Activated naive CD8-positive, alpha-beta T cell treated with anti-CD3 and anti-CD28 coated beads, Interleukin-2, amount 50 U/mL, for 16 hours (primary cell): Measurements from ENCODE around the gene PYGM.

Experiments
- DNase-seq: peaks from one replicate; pipeline ENCODE4 v3.0.0-alpha.2; 2020; ENCODE audit warnings: low read depth, low spot score

PYGM gene

DNA sequence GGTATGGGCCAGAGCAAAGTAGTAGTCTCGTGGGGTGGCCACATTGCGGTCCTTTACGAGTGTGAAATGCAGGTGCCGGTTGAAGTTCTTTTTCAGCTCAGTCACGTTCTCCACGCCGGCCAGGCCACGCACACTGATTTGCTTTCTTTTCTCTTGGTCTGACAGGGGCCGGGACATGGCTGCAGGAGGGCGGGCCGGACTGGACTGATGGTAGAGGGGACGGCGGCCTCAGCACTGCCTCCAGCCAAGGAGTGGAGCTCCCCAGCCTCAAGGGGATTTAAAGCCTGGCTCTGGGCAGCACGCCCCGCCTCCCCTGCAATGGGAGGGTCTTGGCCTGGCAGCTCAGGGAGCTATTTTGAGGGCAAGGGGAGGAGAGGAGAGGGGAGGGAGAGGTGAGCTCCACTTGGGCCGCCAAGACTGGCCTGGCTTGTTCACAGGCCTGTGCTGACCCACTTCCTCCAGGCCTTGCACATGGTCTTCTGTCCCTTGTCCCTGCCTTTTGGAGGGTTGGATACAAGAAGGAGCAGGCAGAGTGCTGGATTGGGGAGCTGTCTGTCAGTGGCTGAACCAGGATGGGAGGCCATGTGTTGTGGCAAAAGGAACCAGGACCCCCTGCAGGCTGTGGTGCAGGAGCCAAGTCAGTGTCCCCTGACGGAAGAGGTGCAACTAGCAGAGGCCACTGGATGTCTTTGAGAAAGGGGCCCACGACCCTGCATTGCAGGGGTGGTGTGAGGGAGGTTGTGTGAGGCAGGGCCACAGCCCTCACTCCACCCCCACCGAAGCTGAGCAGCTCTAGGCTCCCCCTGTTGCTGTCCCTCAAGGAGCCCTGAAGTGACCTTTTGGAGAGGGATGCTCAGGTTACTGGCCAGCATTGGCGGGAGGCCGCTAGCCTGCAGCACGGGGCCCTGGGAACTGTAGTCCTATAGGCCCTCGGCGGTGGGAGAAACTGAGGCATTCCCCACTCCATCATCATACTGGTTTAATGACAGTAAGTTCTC, at the start of gene PYGM:
Gene PYGM, minus strand, starts transcription at position 253 of the 998 bp plus-strand sequence. Its CDS starts 76 bp downstream, at position 177.
- DNase-seq, result no peak

DNA sequence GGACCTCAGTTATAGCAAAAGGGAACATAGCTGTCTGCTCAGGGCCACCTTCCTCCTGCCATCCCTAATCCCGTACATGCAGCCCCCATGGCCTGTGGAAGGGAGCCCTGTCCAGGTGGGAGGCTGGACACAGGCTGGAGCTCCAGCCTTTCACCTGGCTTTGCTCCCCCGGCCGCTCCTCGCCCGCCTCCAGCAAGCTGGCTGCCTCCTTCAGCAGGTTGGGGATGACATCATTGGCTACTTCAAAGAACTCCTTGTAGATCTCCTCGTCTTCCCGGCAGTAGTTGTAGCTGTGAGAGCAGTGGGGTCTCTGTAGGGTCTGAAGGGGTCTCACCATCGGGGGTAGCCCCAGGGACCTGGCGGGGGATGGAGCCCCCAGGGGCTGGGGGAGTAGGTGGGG, 45.7 kb upstream of the PYGM start:
- DNase-seq, result no peak

DNA sequence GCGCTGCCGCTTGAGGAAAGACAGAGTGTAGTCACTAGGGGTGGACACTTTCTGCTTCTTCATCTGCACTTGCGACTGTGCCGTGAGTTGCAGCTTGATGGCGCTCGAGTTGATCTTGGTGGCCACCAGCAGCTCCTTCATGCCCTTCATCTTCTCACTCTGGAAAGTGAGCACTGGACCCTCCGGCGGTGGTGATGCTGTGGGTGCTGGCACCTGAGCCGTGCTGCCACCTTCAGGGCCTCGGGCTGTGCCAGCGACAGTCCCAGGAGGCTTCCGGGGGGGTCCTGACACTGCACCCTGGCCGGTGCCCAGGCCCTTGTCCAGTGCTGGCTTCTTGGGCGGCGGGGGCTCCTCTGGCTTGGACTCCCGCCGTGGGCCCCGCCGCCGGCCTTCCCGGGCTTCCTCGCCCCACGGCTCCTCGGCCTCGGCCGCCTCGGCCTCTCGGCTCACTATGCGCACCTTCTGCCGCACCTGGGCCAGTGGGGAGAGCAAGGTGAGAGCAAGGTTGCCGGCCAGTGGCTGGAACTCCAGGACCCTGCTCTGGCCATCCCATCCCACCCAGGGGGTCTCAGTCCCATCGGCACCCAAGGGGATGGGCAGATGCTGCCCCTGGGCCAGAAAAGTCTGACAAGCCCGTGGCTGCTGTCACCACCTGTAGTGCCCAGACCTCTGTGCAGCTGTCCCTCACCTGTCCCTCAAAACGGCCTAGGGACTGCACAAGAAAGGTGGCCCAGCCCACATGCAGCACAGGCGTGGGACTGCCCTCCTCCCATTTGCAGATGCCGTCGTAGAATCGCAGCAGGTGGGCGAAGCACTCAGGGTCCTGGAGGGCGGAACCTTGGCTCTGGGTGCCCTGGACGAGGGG, 44.8 kb upstream of the PYGM start:
- no peak for DNase-seq

DNA sequence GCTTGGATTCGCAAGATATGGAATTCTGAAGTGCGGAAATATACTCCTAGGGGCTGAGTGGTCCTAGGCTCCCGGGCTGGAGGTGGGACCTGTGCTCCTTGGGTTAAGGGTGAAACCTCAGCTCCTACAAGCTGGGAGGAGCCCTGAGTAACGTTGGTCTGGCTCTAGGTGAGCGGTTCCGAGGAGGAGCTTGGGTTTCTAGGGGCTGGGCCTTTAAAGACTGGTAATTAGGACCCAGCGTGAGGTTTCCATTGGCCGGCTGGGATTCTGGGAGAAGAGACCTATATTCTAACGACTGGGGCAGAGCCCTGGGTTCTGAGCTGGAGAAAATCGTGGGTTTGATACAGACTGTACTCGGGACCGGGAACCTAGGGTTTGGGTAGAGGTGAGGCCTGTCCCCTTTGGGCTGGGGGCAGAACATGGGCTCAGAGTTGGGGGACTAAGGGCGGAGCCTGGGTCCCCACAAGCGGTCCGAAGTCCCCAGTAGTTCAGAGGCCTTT, 44.1 kb upstream of the PYGM start:
- DNase-seq, result no peak

DNA sequence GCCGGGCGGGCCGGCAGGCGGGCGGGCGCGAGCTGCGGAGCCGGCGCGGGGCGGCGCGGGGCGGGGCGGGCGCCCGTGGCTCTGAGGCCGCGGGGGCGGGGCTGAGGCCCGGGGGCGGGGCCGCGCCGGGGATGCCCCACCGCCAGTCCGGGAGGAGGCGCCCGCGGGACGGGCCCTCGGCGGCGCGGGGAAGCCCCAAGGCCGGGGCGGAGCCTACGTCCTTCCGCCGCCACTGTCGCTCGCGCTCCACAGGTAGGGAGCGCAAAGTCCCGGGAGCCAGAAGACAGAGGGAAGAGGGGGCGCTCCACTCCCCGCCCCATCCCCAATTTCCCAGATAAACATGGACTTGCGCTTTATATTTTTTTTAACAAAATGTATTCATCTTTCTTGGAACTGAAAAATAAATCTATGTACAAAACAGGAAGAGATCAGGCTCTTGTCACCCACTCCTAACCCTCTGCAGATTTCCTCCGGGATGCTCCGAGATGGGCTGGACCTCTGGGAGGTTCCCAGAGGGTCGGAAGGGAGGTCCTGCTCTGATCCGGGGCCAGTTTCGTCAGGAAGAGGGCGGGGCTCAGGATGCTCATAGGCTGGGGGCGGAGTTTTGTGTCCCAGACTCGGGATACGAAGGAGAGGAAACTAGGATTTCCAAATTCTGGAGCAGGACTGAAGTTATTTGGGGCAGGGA, 43.5 kb upstream of the PYGM start, which contains the start of gene MAP4K2:
Gene MAP4K2, minus strand, starts transcription at position 57 of the 688 bp plus-strand sequence. CDS start 65 bp downstream, outside the sequence.
- DNase-seq, result peak; percentile 68

DNA sequence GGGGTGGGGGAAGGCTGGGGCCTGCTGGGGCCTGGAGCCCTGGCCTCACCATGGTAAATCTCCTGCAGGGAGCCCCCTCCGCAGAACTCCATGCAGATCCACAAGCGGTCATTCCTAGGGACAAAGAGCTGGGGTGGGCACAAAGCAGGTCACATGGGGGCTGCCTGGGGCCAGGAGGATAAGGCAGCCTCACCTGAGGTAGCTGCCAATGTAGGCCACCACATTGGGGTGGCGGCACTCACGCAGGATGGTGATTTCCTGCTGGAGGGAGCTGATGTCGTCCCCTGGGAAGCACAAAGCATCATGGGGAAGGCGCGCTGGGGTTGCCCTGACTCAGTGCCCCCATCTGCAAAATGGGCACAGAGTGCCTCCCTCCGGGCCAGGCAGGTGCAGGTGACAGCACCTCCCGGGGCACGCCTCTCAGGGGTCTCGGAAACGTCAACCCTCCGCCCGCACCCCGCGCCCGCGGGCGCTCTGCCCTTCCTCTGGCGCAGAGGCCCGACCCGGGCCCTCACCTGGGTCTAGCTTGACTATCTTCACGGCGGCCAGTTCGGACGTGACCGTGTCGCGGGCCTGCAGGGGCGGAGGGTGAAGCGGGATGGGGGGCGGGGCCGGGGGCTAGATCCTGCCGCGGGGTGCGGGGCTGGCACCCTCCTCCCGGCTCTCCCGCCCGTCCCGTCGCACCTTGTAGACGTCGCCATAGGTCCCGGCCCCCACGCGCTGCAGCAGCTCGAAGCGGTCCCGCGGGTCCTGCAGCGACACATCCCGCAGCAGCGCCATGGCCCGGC, 42.8 kb upstream of the PYGM start:
- no peak for DNase-seq

DNA sequence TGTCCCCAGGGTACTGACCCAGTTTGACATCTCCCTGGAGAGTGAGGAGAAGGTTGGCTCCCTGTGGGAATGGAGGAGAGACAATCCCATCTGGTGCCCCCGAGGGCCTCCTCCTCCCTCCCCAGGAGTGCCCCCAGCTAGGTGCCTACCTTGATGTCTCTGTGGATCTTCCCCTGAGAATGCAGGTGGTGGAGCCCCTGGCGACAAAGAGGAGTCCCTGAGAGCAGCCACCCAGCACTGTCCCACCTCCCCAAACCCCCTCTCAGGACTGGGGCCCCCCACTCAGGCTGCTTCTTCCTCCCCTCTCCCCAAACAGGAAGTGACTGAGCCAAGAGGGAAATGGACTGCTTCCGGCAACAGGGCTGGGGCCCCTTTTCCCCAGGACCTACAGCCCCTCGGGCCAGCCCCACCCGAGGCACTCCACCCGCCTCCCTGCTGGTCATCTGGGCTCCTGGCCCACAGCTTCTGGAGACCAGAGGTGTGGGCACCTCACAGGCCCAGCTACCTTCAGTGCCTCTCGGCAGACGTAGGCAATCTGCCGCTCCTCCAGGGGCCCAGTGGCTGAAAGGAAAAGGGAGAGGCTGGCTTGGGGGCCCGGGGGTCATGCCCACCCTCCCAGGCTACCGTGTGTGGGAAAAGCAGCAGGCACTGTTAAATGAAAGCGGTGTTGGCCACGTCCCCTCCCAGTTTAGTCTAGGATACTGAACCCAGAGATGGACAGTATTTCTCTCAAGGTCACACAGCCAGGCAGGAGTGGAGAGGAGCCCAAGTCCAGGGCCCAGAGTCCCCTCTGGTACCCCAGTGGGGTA, 42.0 kb upstream of the PYGM start:
- no peak for DNase-seq

DNA sequence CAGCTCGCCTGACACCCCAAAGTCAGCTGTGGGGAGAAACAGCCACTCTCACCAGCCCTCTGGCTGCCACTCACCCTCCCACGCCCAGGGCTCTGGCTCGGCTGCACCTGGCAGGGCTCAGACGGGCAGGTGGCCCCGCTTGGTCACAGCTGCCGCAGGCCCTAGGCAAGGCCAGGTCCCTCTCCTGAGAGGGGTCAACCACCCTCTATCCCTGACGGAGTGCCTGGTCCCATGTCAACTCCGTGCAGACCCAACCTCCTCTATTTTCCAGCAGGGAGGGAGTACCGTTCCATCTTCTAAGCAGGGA, 41.3 kb upstream of the PYGM start:
- DNase-seq, result no peak

DNA sequence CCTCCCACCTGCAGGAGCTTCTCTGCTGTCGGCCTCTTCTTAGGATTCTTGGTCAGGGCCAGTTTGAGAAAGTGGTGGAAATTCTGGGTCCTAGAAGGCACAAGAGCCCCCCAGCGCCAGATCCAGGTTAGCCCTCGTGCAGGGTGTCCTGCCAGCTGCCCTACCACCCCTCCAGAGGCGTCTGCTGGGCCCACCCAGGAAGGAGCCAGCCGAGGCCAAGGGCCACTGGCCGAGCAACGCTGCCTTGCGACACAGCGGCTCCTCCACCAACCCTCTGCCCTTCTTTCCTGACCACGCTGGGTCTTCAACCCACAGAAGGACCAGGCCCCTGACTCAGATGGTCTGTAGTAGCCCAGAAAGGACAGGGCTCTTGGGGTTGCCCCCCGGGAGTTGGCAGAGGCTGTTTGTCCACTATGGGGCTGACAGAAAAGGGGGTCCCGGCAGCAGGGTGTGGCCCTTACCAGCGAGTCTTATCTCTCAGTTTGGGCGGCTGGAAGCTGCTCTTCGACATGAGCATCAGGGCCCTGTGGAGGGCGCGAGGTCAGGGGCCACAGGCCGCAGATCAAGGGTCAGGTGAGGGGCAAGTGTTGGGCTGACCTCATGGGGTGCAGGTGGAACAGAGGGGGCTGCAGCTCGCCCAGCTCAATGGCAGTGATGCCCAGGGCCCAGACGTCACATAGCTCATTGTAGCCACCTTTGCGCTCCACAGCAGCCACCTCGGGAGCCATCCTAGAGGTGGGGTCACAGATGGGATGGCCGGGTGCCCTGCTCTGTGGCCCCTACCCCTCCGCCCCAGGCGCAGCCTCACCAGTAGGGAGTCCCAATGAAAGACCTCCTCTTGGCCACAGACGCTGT, 40.8 kb upstream of the PYGM start:
- no peak for DNase-seq

DNA sequence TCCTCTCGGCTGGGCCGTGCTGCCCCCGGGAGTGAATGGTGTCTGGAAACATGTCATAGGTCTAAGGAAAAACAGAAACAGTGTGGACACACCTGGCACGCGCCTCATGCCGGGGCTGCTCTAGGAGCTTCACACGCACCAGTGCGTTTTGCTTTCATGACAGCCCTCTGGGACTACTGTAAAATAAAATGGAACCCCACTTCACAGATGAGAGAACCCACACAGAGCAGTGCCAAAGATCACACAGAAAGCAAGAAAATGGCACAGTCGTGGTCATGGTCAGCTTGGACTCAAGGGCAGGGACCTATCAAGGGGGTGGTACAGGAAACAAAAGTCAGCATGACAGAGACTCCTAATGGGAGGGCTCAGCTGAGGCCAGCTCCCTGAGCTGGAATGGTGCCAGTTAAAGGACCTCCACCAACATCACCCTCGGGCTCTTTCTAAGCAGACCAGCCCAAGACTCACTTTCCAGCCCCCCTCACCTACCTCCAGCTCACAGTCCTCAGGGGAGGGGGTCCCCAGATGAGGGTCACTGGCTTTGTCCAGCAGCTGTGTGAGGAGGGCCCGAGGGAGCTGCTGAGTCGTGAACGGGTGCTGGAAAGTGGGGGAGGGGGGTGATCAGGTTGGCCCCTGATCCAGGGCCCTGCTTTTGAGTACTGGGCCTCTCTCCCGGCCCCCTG, 40.0 kb upstream of the PYGM start:
- no peak for DNase-seq

DNA sequence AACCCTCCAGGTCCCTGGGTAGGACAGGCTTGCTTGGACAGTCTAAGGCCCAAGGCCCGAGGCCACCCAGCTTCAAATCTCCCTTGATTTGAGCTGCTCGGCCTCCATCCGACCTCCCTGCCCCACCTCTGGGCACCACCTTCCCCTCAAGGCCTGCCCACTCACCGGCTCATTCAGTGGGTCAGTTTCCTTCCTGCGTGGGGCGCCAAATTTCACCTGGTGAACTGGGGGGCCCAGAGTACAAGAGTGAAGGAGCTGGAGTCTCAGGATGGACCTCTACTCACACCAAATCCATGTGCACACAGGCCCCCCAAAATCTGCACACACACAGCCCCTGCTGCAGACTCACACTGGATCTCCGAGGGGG, 39.5 kb upstream of the PYGM start:
- DNase-seq, result no peak

DNA sequence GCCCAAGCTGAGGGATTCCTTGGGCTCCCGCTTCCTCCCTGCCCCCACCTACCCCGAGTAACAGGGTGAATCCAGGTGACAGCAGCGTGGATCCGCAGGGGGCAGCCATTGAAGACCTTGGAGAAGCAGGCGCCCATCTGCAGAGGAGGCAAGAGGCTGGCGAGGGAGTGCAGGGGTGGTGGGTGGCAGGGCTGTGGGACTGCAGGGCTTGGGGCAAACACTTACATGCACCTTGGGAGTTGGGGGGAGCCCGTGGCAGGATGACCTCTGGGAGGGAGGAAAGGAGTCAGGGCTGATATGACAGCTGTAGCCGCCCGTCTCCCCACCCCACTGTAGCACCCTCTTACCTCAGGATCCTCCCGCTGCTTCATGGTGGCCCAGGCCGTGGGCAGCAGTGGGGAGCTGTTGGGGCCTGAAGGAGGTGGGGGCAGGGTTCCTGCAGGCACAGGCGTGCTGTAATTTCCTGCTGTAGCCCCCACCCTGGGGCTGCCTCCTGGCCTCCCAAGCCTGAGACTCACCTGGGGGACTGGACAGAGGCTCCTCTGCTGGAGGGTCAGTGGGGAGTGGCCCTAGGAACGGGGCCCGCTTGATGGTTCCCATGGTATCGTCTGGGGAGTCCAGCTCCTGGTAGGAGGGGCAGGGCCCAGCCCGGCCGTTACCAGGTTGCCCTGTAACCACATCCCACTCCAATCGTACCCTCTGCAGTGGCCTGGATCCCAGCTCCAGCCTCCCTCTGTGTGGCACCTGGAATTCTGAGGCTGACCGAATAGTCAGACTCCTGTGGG, 37.2 kb upstream of the PYGM start:
- no peak for DNase-seq

DNA sequence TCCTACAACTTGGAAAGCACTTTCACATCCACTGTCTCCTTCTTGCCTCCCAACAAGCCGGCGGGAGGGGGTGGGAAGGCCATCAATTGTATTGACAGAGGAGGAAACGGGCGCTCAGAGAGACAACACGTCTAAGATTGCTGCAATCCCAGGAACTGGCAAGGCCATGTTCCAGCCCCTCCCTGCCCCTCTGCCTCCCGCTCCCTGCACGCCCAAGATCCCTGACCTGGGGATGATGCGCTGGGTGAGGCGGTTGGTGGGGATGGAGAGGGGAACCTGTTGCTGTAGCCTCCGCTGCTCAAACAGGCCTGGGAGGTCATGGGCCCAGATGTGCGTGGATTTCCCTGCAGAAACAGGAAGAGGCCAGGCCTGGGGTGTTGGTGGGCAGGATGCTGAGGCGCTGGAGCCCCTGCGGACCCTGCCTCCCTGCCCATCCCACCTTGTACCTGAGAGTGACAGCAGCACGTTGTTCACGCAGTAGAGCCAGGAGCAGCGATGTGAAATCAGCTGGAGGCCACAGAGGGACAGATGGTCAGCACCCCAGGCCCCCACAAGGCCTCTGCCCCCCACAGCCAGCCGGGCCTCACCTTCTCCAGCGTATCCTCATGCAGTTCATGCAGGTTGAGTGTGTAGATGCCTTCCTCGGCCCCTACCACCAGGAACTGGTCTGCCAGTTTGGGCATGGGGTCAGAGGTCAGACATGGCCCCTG, 36.4 kb upstream of the PYGM start:
- no peak for DNase-seq

DNA sequence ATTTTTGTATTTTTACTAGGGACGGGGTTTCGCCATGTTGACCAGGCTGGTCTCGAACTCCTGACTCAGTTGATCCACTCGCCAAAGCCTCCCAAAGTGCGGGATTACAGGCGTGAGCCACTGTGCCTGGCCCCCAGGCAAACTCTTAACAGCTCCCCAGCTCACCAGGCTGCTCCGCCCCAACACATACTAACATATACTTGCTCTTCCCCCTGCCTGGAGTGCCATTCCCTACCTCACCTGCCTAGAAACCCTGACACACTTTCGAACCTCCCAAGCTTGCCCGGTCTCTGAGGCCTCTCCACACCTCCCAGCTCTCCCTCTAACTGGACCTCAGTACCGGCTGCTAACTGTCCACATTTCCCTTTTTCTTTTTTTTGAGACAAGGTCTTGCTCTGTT, 34.8 kb upstream of the PYGM start:
- DNase-seq, result no peak

DNA sequence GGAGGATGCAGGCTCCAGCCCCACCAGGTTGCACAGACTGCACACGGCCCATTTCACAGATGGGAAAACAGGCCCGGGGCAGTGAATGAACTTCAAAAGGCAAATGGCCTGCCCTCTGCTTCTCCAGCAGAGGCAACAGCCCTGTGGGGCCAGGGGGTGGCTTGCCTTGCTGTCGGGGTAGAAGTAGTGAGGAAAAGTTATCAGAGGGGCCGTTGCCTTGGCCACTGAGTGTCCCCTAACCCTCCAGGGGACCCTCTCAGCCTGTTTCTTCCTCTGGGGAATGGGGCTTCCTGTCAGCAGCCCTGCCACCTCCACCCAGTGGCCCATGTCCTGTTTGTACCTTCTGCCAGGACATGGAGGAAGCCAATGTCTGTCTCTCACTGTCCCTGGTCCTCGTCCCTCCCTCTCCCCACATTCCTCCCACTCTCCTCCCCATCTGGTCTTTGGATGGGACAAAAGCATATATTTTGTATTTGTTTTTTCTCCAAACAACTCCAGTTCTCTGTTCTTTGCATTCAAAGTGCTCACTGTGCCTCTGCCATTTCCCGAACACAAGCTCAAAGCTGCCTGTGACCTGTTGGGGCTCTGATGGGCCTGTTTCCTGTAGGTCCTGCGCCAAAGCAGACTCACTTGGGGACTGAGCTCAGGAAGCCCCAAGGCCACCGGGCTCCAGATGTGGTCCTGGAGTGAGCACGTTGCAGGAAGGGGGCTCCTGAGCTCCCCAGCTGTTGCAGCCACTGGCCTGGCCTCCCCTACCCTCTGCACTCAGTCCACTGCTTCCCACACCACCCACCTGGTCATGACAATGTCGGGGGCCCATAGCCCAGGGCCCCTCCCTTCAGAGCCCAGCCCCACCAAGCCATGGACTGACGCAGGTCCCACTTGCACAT, 33.7 kb upstream of the PYGM start:
- no peak for DNase-seq

DNA sequence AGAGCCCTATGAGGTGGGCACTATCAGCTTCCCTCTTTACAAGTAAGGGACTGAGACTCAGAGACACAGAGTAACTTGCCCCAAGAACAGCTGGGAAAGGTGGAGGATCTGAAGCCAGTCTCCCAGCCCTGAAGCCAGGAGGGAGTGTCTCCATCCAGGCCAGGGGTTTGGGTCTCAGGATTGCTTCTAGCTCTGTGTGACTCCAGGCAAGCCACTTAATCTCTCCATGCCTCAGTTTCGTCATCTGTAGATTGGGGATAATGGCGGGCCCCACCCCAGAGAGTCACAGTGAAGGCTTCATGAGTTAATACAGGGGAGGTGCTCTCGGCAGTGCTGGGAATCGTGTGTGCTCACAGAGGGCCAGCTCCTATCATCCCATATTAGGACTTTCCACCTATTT, 32.7 kb upstream of the PYGM start:
- DNase-seq, result no peak
